K562 (cell line): Measurements from ENCODE around the gene APC. TPM values are rescaled to one million over a fixed set of nuclear protein-coding genes. Genes with fewer than 3 reads are reported as not detected.

Experiments
- CCNT2 ChIP-seq: IDR thresholded peaks from 2 replicates; pipeline ENCODE4 v1.6.1; 2011; ENCODE audit warnings: borderline replicate concordance, low read depth, mild to moderate bottlenecking, moderate library complexity, mixed read lengths, low read length; ENCODE audit not compliant: insufficient read length; ENCODE audit errors: extremely low read depth
- CEBPG ChIP-seq, 3 experiments: fragments of 200-800 bp in 1 of 3; sonication (Bioruptor generic) in 1 of 3; sonication (generic) in 1 of 3; formaldehyde crosslinking in 1 of 3; IDR thresholded peaks in 2 of 3; conservative IDR thresholded peaks in 1 of 3; 2 replicates each; pipeline versions ENCODE4 v1.6.1 to v1.8.0; 2016 to 2022; ENCODE audit warnings: missing compliant biosample characterization in 2 of 3, missing genetic modification characterization in 2 of 3, mild to moderate bottlenecking in 1 of 3, missing genetic modification reagents in 1 of 3
- DPF2 ChIP-seq: fragments of 450-650 bp; IDR thresholded peaks from 2 replicates; pipeline ENCODE4 v1.6.1; 2016
- FIP1L1 ChIP-seq: fragments of 200-400 bp; formaldehyde crosslinking; IDR thresholded peaks from 2 replicates; pipeline ENCODE4 v1.6.1; 2018; ENCODE audit warnings: mild to moderate bottlenecking, low read depth, low read length; ENCODE audit not compliant: poor library complexity, severe bottlenecking
- FOSL1 ChIP-seq: fragments of 200-800 bp; sonication (Bioruptor generic); conservative IDR thresholded peaks from 2 replicates; pipeline ENCODE4 v1.6.1; 2016; ENCODE audit warnings: missing genetic modification characterization, missing compliant biosample characterization
- GTF2F1 ChIP-seq: IDR thresholded peaks from 2 replicates; pipeline ENCODE4 v1.6.1; 2011; ENCODE audit warnings: low read depth, low read length, improper control_type of control experiment
- MEIS2 ChIP-seq: fragments of 450-650 bp; IDR thresholded peaks from 2 replicates; pipeline ENCODE4 v1.6.1; 2014; ENCODE audit warnings: mild to moderate bottlenecking; ENCODE audit not compliant: partially characterized antibody
- NR2C1 ChIP-seq, 2 experiments: fragments of 450-650 bp; IDR thresholded peaks; 2 replicates each; pipeline ENCODE4 v1.6.1; 2017; ENCODE audit warnings: mild to moderate bottlenecking in 2 of 2, antibody characterized with exemption in 1 of 2, inconsistent platforms in 1 of 2, missing compliant biosample characterization in 1 of 2, missing genetic modification characterization in 1 of 2
- PCBP1 ChIP-seq: fragments of 200-400 bp; formaldehyde crosslinking; IDR thresholded peaks from 2 replicates; pipeline ENCODE4 v1.6.1; 2018; ENCODE audit warnings: mild to moderate bottlenecking, low read depth, low read length; ENCODE audit not compliant: poor library complexity, severe bottlenecking
- PML ChIP-seq: IDR thresholded peaks from 2 replicates; pipeline ENCODE4 v1.6.1; 2012; ENCODE audit warnings: low read length, inconsistent platforms
- TAF7 ChIP-seq: fragments of 450-650 bp; IDR thresholded peaks from 2 replicates; pipeline ENCODE4 v1.6.1; 2016; ENCODE audit warnings: missing genetic modification characterization, missing compliant biosample characterization
- TEAD4 ChIP-seq, 2 experiments: sonication (generic) in 1 of 2; formaldehyde crosslinking in 1 of 2; IDR thresholded peaks; 2 replicates each; pipeline versions ENCODE4 v1.6.1 to v1.8.0; 2012 to 2022; ENCODE audit warnings: borderline replicate concordance in 1 of 2, inconsistent platforms in 1 of 2, low read length in 1 of 2, mild to moderate bottlenecking in 1 of 2, missing genetic modification reagents in 1 of 2
- YY1 ChIP-seq, 3 experiments: IDR thresholded peaks; 2 replicates each; pipeline ENCODE4 v1.6.1; 2011; ENCODE audit warnings: low read length in 2 of 3, mild to moderate bottlenecking in 2 of 3, moderate library complexity in 2 of 3, borderline replicate concordance in 1 of 3, control low read depth in 1 of 3, low read depth in 1 of 3; ENCODE audit not compliant: insufficient read depth in 3 of 3, insufficient replicate concordance in 2 of 3, control insufficient read depth in 1 of 3, insufficient read length in 1 of 3; ENCODE audit errors: extremely low read depth in 1 of 3
- ZFPM2 ChIP-seq: fragments of 250-450 bp; sonication (Bioruptor Pico); IDR thresholded peaks from 2 replicates; pipeline ENCODE4 v1.5.1; 2022; ENCODE audit warnings: mild to moderate bottlenecking
- polyA plus RNA-seq, 8 experiments: library from polyadenylated mRNA; depleted of rRNA in 4 of 8; stranded (reverse) in 5 of 8; unstranded in 3 of 8; fragments of >200 nt; fragmentation: Nextera tagmentation in 2 of 8; fragmentation: Illumina TruSeq in 1 of 8; extraction: Ambion mirVana in 2 of 8; extraction: Trizol in 1 of 8; gene quantifications; 2 replicates each; pipeline versions ENCODE4 v1.2.1 to v1.2.3, GENCODE V29; 2011 to 2014; ENCODE audit warnings: inconsistent platforms in 1 of 8, missing spikeins in 1 of 8
- total RNA-seq, 7 experiments: library from RNA; depleted of rRNA in 6 of 7; stranded (reverse); fragments of >200 nt in 6 of 7; fragmentation: Illumina TruSeq in 2 of 7; extraction: Trizol in 2 of 7; gene quantifications; 2 replicates each; pipeline versions ENCODE4 v1.2.1 to v1.2.3, GENCODE V29; 2011 to 2021; ENCODE audit warnings: low replicate concordance in 1 of 7
- TF ChIP-seq, protein P1 (sequence below): fragments of 150-350 bp; conservative IDR thresholded peaks from 2 replicates; pipeline ENCODE4 v1.6.1; 2014; ENCODE audit warnings: low read length
- TF ChIP-seq, protein P2 (sequence below): fragments of 200-800 bp; sonication (Bioruptor generic); IDR thresholded peaks from 2 replicates; pipeline ENCODE4 v1.6.1; 2017; ENCODE audit warnings: missing genetic modification characterization, missing compliant biosample characterization
- TF ChIP-seq, protein P3 (sequence below): fragments of 250-450 bp; sonication (Bioruptor Pico); IDR thresholded peaks from 2 replicates; pipeline ENCODE4 v1.4.0; 2020
- TF ChIP-seq, protein P4 (sequence below): fragments of 450-650 bp; IDR thresholded peaks from 2 replicates; pipeline ENCODE4 v1.6.1; 2014; ENCODE audit warnings: low read depth, mild to moderate bottlenecking, moderate library complexity, borderline replicate concordance

The APC gene
- total and polyA plus RNA-seq, 9 of the 15 experiments (the other 6 are each of a cell fraction or from before 2014, with no cell fraction given), result 5.7 to 29.5 (median 15.4) TPM

DNA sequence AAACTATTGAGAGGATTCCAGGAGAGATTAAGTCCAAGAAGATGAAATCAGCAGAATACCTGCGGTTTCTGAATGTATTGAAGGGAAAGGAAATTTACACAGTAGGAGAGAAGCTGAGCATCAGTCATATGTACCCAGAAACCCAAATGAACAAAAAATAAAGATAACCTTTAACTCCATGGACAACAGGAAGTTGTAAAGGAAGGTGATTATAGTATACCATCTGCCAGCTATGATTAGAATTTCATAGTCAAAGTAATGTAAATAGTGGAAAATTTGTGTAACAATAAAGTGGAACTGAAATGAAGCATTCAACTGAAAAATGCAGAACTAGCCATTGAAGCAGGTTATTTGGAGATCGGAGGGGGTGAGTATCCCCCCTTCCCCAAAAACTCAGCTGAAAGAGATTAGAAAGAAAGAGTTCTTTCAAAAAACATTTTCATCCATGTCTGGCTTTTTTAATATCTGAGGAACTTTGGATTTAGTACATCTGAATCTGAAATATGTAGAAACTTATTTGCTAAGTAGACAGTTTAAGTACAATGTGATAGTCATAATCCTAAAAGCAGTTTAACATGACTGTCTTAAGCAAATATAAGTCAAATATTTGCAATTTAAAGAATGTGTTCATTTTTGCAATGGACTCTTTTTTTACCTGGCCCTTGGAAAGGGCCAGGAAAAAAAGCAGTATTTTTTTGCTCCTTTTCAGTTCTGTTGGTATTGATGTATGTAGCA, 58.4 kb downstream of the APC start (continued):
- TF ChIP-seq, protein P1, sequence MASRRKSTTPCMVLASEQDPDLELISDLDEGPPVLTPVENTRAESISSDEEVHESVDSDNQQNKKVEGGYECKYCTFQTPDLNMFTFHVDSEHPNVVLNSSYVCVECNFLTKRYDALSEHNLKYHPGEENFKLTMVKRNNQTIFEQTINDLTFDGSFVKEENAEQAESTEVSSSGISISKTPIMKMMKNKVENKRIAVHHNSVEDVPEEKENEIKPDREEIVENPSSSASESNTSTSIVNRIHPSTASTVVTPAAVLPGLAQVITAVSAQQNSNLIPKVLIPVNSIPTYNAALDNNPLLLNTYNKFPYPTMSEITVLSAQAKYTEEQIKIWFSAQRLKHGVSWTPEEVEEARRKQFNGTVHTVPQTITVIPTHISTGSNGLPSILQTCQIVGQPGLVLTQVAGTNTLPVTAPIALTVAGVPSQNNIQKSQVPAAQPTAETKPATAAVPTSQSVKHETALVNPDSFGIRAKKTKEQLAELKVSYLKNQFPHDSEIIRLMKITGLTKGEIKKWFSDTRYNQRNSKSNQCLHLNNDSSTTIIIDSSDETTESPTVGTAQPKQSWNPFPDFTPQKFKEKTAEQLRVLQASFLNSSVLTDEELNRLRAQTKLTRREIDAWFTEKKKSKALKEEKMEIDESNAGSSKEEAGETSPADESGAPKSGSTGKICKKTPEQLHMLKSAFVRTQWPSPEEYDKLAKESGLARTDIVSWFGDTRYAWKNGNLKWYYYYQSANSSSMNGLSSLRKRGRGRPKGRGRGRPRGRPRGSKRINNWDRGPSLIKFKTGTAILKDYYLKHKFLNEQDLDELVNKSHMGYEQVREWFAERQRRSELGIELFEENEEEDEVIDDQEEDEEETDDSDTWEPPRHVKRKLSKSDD, result no peak
- TF ChIP-seq FIP1L1 (no peak), FOSL1 (tag) (0 out of 2 replicates have a peak, but pooled peaks have one; percentile 17), CCNT2 (no peak), TEAD4 (IDR thresholded peaks at IDR 0.05; ENCODE audit: low read length) (peak; percentile 66; the same call in 1 of the 2 replicates), TEAD4 (CRISPR knock-in tag; IDR thresholded peaks at IDR 0.05; ENCODE audit: borderline replicate concordance) (no peak), MEIS2 (no peak), ZFPM2 (no peak), PML (peak; percentile 24; the same call in 1 of the 2 replicates), CEBPG (CRISPR knock-in tag; IDR thresholded peaks at IDR 0.05) (no peak), CEBPG (tag; conservative IDR thresholded peaks at IDR 0.05 in 1 of 2, IDR thresholded peaks at IDR 0.05 in 1 of 2) (no peak), DPF2 (peak; percentile 38; the same call in 1 of the 2 replicates), YY1 (IDR thresholded peaks at IDR 0.05; ENCODE audit: borderline replicate concordance in 1 of 3, control insufficient read depth in 1 of 3, extremely low read depth in 1 of 3, insufficient read depth in 3 of 3, insufficient read length in 1 of 3, insufficient replicate concordance in 2 of 3, low read depth in 1 of 3, low read length in 2 of 3) (no peak), NR2C1 (IDR thresholded peaks at IDR 0.05) (no peak), NR2C1 (tag; IDR thresholded peaks at IDR 0.05) (0 out of 2 replicates have a peak, but pooled peaks have one; percentile 31), GTF2F1 (no peak), TAF7 (no peak), PCBP1 (no peak)
- TF ChIP-seq, protein P2, sequence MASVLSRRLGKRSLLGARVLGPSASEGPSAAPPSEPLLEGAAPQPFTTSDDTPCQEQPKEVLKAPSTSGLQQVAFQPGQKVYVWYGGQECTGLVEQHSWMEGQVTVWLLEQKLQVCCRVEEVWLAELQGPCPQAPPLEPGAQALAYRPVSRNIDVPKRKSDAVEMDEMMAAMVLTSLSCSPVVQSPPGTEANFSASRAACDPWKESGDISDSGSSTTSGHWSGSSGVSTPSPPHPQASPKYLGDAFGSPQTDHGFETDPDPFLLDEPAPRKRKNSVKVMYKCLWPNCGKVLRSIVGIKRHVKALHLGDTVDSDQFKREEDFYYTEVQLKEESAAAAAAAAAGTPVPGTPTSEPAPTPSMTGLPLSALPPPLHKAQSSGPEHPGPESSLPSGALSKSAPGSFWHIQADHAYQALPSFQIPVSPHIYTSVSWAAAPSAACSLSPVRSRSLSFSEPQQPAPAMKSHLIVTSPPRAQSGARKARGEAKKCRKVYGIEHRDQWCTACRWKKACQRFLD (CRISPR knock-in tag), result no peak
- TF ChIP-seq, protein P3, sequence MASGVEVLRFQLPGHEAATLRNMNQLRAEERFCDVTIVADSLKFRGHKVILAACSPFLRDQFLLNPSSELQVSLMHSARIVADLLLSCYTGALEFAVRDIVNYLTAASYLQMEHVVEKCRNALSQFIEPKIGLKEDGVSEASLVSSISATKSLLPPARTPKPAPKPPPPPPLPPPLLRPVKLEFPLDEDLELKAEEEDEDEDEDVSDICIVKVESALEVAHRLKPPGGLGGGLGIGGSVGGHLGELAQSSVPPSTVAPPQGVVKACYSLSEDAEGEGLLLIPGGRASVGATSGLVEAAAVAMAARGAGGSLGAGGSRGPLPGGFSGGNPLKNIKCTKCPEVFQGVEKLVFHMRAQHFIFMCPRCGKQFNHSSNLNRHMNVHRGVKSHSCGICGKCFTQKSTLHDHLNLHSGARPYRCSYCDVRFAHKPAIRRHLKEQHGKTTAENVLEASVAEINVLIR, result no peak
- TF ChIP-seq, protein P4, sequence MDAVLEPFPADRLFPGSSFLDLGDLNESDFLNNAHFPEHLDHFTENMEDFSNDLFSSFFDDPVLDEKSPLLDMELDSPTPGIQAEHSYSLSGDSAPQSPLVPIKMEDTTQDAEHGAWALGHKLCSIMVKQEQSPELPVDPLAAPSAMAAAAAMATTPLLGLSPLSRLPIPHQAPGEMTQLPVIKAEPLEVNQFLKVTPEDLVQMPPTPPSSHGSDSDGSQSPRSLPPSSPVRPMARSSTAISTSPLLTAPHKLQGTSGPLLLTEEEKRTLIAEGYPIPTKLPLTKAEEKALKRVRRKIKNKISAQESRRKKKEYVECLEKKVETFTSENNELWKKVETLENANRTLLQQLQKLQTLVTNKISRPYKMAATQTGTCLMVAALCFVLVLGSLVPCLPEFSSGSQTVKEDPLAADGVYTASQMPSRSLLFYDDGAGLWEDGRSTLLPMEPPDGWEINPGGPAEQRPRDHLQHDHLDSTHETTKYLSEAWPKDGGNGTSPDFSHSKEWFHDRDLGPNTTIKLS, result no peak
